GM18507 (cell line): ENCODE measurements around the gene UBASH3B.
A peak's percentile ranks its signal among the peaks of the same experiment; 100 is the strongest.
"Not testable (repeated sequence)": the region's sequence is repeated elsewhere in the genome, so short reads cannot be mapped to it uniquely, and the experiment has no call there.

Source experiments
- DNase-seq: peaks from one replicate; pipeline ENCODE4 v3.0.0; 2011; ENCODE audit warnings: low read depth; ENCODE audit not compliant: insufficient read length; ENCODE audit errors: extremely low spot score
- FAIRE-seq: peaks from 2 replicates; lab custom pipeline; 2011; peaks lifted over from hg19 to GRCh38; lab: Jason Lieb, UNC

UBASH3B gene

DNA sequence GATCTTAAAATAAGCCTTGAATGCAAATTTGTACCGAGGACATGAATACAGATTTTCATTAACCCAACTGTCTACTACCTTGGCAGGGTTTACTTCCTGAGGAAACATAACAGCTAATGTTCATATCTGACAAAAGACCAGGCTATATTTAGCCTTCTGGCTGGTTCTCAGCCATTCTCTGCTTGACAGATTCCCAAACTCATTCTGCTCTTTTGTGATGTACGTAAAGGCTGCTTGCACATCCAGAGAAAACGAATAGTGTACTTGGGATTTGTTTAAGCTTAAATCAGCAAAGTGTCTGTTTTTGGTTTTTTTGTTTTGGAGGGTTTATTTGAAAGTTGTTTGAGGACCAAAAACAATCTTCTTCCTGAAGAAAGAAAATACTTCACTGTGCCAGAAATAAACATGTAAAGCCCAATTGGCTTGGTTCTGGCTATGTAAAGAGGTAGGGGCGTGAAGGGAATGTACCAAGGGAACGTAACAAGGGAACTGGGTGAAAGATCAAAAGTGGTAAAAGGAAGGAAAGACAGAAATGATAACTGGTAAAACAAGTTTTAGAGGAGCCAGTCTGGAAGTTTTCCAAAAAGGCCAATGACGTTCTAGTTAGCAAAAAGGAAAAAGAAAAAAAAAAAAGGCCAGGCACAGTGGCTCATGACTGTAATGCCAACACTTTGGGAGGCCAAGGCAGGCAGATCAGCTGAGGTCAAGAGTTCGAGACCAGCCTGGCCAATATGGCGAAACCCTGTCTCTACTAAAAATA, 161.4 kb downstream of the UBASH3B start:
- no peak for DNase-seq
- no peak for FAIRE-seq

DNA sequence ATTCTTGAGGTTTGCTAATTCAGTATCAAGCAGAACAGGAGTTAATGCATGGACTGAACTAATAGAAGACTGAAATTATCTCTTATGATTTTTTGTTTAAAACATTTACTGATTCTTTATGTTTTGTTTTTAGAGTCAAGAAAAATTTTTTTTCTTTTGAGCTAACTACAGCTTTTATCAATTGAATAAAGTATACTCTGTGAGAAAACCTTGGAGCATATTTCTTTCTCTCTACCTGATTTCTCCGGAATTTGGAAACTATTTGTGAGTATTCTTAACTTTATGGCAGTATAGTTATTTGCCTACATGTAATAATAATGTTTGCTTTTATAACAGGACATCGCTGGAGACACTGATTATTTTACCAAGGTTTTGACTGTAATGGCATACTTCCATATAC, 164.6 kb downstream of the UBASH3B start:
- DNase-seq (no peak), FAIRE-seq (no peak)

DNA sequence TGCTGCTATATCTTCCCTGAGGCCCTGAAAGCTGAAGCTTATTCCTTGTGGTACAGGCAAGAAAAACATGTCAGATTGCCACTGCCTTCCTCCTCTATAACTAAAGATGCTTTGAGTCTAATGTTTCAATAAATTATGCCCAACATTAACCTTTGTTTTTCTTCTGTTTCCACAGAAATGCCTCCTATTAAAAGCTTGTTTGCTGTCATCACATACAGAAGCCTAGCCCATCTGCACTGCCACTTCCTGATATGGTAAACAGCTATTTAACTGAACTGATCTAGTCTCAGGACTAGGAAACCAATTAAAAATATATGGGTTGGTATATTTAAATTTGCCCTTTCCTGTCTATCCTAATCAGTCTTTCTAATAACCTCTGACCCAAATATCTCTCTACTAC, 165.6 kb downstream of the UBASH3B start:
- DNase-seq (no peak), FAIRE-seq (no peak)

DNA sequence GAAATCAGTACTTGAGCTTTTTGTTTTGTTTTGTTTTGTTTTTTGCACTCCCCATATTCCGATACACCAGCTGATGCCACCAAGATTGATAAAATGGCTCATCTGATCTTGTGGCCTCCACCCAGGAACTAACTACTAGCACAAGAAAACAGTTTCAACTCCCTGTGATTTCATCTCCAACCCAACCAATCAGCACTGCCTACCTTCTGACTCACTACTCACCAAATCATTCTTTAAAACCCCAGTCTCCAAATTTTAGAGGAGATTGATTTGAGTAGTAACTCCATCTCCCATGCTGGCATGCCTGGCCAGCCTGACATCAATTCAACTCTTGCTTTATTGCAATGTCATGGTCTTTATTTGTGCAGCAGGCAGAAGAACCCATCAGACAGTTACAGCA, 166.7 kb downstream of the UBASH3B start:
- DNase-seq (no peak), FAIRE-seq (no peak)

DNA sequence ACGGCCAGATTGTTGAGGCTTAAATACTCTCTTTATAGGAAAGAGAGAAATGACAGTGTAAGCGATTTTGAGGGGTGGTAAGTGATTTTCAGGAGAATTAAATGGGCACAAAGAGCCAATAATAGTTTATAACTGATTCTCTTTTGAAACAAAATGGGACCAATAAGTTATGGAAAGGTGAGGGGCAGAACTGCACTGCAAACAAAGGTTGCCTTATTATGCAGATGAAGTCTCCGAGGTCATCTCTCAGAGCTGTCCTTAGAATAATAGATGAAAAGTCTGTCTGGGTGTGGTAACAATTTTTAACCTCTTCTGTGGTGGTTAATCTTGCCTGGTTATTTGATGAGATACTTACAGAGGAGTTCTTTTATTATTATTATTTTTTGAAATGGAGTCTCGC, 168.0 kb downstream of the UBASH3B start:
- no peak for FAIRE-seq
- DNase-seq, result no peak

DNA sequence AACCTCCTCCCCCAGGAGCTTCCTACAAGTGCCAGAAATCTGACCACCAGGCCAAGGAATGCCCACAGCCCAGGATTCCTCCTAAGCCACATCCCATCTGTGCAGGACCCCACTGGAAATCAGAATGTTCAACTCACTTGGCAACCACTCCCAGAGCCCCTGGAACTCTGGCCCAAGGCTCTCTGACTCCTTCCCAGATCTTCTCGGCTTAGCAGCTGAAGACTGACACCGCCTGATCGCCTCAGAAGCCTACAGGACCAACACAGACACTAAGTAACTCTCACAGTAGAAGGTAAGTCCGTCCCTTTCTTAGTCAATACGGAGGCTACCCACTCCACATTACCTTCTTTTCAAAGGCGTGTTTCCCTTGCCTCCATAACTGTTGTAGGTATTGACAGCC, 173.8 kb downstream of the UBASH3B start:
- not testable (repeated sequence) for FAIRE-seq, DNase-seq

DNA sequence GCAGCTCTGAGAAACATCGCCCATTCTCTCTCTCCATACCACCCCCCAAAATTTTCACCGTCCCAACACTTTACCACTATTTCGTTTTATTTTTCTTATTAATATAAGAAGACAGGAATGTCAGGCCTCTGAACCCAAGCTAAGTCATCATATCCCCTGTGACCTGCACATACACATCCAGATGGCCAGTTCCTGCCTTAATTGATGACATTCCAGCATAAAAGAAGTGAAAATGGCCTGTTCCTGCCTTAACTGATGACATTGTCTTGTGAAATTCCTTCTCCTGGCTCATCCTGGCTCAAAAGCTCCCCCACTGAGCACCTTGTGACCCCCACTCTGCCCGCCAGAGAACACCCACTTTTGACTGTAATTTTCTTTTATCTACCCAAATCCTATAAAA, 176.8 kb downstream of the UBASH3B start:
- not testable (repeated sequence) for DNase-seq, FAIRE-seq

DNA sequence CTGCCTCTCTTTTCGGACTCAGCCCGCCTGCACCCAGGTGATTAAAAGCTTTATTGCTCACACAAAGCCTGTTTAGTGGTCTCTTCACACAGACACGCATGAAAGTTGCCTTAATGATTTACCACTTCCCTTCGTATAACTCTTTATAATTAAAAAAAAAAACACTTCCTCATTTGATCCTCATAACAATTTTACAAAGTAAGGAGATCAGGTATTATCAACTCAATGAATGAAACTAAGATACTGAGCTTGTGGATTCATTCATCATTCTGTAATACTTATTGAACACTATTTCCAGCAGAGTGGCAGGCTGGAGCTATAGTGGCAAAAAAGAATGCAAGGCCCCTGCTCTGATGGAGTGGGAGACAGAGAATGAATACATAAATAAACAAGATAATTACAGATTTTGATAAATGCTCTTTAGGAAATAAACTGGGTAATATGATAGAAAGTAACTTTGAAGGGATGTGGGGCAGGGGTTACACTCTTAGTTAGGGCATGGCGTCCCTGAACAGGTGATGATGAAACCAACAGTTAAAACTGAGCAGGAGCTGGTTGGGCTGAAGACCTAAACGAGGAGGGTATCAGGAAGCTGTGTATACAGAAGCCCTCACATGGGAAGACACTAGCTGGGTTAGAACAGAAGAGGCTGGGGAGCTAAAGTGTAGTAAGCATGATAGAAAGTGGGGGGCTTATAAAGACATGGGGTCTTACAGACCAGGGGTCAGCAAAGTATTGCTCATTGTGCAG, 177.4 kb downstream of the UBASH3B start:
- FAIRE-seq (no peak), DNase-seq (no peak)

DNA sequence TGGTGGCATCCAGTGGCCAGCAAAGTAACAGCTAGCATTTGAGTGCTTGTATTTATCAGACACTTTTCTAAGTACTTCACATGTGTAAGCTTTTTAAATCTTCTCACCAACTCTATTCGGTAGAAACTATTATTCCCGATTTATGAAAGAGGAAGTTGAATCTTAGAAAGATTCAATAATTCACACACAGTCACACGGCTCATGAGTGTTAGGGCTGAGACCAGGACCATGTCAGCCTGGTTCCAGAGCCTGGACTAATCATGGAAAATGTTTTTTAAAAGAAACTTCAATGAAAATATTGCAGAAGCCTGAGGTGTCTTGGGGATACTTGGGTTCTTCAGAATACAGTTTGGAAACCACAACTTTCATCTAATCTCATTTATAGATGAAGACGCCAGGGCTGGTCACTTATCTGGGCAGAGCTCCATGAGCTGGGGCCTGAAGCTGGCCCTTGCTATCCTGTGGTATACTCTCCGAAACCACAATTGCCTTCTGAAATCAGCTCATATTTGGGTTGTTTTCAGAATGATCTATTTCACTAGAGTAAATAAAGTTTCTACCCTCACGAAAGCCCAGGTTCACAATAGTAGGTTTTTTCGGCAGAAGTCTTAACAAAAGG, 178.4 kb downstream of the UBASH3B start:
- no peak for FAIRE-seq
- DNase-seq, result no peak

DNA sequence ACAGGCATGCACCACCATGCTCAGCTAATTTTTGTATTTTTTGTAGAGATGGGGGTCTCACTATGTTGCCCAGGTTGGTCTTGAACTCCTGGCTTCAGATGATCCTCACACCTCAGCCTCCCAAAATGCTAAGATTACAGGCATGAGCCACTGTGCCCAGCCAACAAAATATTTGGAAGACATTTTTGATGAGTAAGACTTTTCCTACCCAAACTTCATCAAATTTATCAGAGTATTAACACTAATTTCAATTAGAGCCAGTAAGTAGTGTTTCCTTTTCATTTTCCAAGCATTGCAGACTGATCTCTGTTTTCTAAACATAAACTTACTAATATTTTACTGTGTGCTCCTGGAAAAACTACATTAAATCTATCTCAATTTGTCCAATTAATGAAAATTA, 181.4 kb downstream of the UBASH3B start:
- FAIRE-seq, result no peak

DNA sequence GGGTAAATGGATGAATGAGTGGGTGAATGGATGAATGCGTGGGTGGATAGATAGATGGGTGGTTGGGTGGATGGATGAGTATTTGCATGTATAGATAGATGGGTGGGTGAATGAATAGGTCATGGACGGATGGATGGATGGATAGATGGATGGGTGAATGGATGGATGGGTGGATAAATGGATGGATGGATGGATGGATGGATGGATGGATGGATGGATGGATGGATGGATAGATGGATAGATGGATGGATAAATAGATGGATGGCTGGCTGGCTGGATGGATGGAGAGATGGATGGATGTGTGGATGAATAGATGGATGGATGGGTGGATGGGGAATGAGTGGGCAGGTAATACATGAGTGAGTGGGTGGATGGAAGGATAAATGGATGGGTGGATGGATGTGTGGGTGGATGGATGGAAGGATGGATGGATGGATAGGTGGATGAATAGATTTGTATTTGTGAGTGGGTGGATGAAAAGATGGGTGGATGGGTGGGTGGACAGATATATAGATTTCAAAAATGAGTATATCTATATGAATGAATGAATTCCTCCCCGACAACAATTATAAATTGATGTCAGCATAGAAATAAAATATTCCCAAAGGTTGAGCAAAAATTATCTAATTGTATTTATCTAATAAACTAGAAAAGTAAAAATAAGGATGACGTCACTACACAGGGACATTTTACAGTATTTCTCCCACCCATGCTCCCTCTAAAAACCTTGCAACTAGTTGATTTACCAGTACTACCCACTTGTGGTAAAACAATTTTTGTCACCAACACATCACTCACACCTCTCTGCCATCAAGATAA, 182.2 kb downstream of the UBASH3B start:
- DNase-seq, result no peak
- FAIRE-seq, result no peak

More for the DNA sequence above, 181.4 kb downstream of the UBASH3B start:
- no peak for DNase-seq

DNA sequence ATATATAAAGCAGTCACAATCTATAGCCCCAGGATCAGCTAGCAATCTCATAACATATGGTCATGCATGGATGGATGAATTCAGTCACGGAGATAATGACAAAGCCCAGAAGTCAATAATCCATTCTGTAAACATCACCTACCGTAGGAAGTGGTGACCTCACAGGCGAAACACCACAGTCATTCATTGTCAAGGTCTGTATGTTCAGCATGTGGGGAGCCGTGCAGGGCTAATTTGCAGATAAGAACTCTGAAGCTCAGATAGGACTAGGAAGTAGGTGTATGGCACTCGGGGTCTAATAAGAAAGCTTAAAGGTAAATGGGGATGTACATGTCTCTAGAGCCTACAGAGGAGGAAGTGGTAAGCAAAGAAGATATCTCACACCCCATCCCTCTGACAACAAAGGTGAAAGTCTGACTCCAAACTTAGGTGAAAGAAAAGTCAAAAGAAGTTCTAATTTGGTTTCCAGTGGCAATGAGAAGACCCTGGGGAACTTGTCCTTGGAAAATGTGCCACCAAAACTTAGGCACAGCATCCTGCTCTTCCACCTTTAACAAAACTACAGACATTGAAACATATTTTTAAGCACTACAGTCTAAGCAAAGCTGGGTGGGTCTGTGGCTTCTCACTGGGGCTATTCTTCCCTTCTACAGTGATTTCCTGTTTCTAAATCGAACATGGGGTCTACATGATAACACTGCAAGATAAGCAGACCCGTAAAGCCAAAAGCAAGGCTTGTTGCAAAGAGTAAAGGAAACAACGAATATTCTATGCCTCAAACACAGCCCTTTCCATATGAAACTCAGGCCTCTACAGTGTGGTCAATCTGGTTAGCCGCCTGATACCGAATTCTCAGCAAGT, 188.0 kb downstream of the UBASH3B start:
- no peak for DNase-seq
- peak; percentile 38 for FAIRE-seq

DNA sequence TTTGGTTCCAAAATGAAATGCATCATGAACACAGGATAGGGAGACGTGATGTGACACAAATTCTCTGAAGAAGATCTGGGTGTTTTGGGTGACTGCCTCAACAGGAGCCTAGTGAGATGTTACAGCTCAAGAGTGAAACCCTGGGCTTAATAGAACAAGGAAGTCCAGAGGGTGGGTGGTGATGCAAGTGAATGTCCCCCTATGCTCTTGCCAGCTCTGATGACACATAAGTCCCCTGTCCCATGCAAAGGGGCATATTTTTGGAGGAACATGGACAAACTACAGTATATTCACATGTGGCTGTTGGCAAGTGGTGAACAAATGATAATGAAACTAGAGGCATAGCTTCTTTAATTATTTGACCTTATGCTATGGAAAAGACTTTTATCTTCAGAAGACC, 191.9 kb downstream of the UBASH3B start:
- FAIRE-seq (no peak), DNase-seq (no peak)

DNA sequence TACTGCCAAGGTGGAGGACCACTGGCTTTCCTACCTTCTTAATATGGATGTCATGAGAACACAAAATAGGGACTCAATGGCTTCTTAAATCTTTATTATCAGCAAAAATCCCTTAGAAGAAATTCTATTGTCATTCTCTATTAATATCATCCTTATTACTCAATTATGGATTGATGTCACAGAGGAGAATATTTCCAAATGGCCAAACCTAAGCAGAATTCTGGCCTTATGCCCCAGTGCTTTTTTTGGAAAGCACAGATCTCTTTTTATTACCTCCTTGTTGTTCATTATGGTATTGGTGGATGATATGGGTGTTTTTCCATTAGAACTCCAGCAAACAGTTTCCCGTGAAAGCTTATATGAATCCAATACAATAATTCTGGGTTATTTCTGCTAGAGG, 192.7 kb downstream of the UBASH3B start:
- DNase-seq (no peak), FAIRE-seq (no peak)

DNA sequence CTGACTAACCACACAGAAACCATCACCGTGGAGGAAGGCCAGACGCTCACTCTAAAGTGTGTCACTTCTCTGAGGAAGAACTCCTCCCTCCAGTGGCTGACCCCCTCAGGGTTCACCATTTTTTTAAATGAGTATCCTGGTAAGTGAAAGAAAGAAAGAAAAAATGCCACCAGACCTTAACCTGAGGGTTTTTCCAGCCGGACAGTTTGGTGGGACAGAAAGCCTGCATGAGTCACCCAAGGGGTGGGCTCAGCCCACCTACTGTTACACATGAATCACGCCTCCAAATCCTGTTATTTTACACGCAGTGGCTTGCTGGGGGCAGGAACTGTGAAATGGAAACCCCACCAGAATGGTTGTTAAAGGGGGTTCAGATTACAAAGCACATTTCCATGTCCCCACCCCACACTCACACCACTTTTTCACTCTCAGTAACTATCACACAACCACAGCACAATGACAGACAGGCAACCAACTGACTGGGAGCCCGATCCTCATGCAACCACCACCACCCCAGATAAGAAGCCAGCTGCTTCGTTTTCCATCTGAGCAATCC, 194.6 kb downstream of the UBASH3B start:
- FAIRE-seq (no peak), DNase-seq (no peak)

DNA sequence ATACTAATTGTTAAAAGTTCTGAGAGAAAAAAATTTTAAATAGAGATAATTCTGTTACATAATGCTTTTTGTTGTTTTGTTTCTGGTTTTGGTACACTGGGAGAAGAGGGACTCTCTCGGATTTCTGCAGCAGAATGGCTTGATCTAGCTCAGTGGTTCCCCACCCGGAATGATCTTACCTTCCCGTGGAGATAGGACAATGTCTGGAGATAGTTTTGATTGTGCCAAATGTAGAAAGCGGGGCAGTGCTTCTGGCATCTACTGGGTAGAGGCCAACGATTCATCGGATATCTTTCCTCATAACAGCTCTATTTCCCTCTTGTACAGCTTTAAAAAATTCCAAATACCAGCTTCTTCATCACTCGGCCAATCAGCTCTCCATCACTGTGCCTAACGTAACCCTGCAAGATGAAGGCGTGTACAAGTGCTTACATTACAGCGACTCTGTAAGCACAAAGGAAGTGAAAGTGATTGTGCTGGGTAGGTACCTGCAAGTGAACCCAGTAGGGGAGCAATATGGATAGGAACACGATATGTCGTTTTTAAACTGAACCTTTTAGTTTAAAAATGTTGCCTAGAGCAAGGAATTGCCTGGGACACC, 195.9 kb downstream of the UBASH3B start:
- DNase-seq (no peak), FAIRE-seq (no peak)

DNA sequence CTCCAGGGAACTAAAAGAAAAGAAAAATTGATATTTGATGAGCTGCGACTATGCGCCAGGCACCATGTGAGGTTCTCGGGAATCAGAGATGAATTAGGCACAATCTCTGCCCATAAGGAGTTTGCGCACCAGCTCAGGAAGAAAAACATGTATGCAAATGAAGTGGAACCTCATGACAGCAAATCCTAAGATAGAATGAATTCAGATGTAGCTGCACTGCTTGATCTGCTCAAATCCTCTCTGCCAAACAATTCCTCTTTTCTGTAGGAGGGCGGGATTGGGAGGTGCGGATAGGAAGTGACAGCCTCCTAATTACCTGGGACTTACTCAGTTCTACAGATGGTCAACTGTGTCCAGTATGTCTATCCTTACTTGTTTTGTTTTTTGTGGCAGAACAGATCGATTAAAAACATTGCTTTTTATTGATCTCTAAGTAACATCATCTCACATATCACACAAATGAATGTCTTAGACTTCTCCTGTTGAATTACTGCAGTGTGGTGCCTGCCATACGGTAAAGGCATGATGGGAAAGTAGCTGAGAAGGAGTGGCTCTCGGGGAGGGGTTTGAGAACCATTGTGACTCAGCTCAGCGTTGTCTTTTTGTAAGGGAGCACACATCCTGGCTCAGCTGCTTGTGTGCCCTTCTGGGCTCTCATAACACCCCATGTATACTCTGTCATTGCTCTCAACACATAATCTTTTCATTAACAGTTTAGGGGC, 196.7 kb downstream of the UBASH3B start:
- FAIRE-seq, result peak; percentile 57
- DNase-seq, result no peak

DNA sequence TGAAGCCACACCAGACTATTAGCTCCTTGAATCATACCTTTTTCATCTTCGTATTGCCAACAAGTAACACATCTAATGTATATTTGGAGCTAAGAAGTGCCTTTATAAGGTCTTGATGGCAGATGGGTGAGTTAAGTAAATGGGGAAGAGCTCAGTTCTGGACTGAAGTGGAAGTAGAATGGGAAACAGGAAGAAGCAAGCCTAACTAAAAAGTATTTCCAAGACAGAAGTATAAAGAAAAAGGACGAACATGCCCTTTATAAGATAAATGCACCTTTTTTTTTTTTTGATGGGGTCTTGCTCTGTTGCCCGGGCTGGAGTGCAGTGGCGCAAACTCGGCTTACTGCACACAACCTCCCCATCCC, 197.3 kb downstream of the UBASH3B start:
- no peak for FAIRE-seq
- DNase-seq, result no peak
